ENCODE data around the gene EIF4EBP3. TPM values are rescaled to one million over a fixed set of nuclear protein-coding genes. Genes with fewer than 3 reads are reported as not detected.

EIF4EBP3 gene
- total RNA-seq, 1 donor from 2014 or later: 21.4 TPM

GRCh38 chr5:140546851-140547507 lies 483 bp upstream of the EIF4EBP3 start:
- Histone ChIP-seq H3K36me3 (peaks cover 68% of the 10 kb centered on the region), H3K9me3 (no peaks in the 10 kb centered on the region), H3K27me3 (no peaks in the 10 kb centered on the region), H3K4me3 (peak overlapping the region; percentile 59), H3K4me1 (peaks cover 36% of the 10 kb centered on the region), H3K27ac (peak overlapping the region; percentile 97)
- intact Hi-C loops (cut with DNase I): no loop called here
- ATAC-seq: no peak
- no peak for TF ChIP-seq CTCF (IDR thresholded peaks at IDR 0.05)
- DNase-seq: no peak

- H3K4me1 ChIP-seq: peaks cover 36% of the 10 kb centered on the region
- no peak for TF ChIP-seq CTCF (IDR thresholded peaks at IDR 0.05)
- no peak for DNase-seq
- peaks cover 67% of the 10 kb centered on the region for H3K36me3 ChIP-seq
- H3K27me3 ChIP-seq: no peaks in the 10 kb centered on the region
- peak overlapping the region; percentile 59 for H3K4me3 ChIP-seq
- intact Hi-C loops (cut with DNase I): no loop called here
- peak overlapping the region; percentile 97 for H3K27ac ChIP-seq
- ATAC-seq: peak; percentile 72
- H3K9me3 ChIP-seq: no peaks in the 10 kb centered on the region
Observed at GRCh38 chr5:140548300-140548688, 832 bp downstream of the EIF4EBP3 start.

- H3K36me3 ChIP-seq: peaks cover 67% of the 10 kb centered on the region
- intact Hi-C loops (cut with DNase I): no loop called here
- no peaks in the 10 kb centered on the region for H3K9me3 ChIP-seq
- H3K27ac ChIP-seq: peak overlapping the region; percentile 97
- H3K4me1 ChIP-seq: peaks cover 36% of the 10 kb centered on the region
- no peak for ATAC-seq
- H3K4me3 ChIP-seq: no peak overlapping the region
- TF ChIP-seq CTCF (IDR thresholded peaks at IDR 0.05): no peak
- no peak for DNase-seq
- H3K27me3 ChIP-seq: no peaks in the 10 kb centered on the region
Observed at GRCh38 chr5:140548791-140549190, 1.3 kb downstream of the EIF4EBP3 start.

- no peak for DNase-seq
- no peaks in the 10 kb centered on the region for H3K27me3 ChIP-seq
- peaks cover 60% of the 10 kb centered on the region for H3K36me3 ChIP-seq
- TF ChIP-seq CTCF (IDR thresholded peaks at IDR 0.05): no peak
- peak; percentile 27 for ATAC-seq
- no peaks in the 10 kb centered on the region for H3K9me3 ChIP-seq
- no peak overlapping the region for H3K4me3 ChIP-seq
- H3K27ac ChIP-seq: peak overlapping the region; percentile 97
- H3K4me1 ChIP-seq: peaks cover 36% of the 10 kb centered on the region
- intact Hi-C loops (cut with DNase I): no loop called here
Observed at GRCh38 chr5:140549237-140550144, 2.0 kb downstream of the EIF4EBP3 start.

GRCh38 chr5:140550147-140551079 lies 3.0 kb downstream of the EIF4EBP3 start:
- H3K27ac ChIP-seq: peak overlapping the region; percentile 97
- no peak for TF ChIP-seq CTCF (IDR thresholded peaks at IDR 0.05)
- ATAC-seq (no peak), DNase-seq (no peak)
- intact Hi-C loops (cut with DNase I): no loop called here
- peaks cover 50% of the 10 kb centered on the region for H3K36me3 ChIP-seq
- no peaks in the 10 kb centered on the region for H3K27me3 ChIP-seq
- H3K4me1 ChIP-seq: peaks cover 38% of the 10 kb centered on the region
- H3K9me3 ChIP-seq: no peaks in the 10 kb centered on the region
- H3K4me3 ChIP-seq: no peak overlapping the region
